Measurements from ENCODE around the gene CHN1. TPM values are rescaled to one million over a fixed set of nuclear protein-coding genes. Genes with fewer than 3 reads are reported as not detected.

CHN1 gene
- total and polyA plus RNA-seq, 2 of the 8 experiments (the other 6 are each of a cell fraction or from before 2014, with no cell fraction given): 54.0 to 65.7 TPM

- CTCF ChIA-PET (ENCODE audit: partially characterized antibody): interaction anchor here (0.7 kb wide), 1 partner anchor 87 kb away, joined by 3 read pairs; no protein-coding TSS in a partner anchor
These were observed 112.6 kb downstream of the CHN1 start for GRCh38 chr2:174892546-174892945.

More at GRCh38 chr2:174892546-174892945, 112.6 kb downstream of the CHN1 start:
- H3K27ac ChIP-seq (ENCODE audit: low read depth, low read length): no peak overlapping the region
- POLR2A ChIA-PET (ENCODE audit: partially characterized antibody): interaction anchor here (1.0 kb wide), 1 partner anchor 10 kb away, joined by 3 read pairs; no protein-coding TSS in a partner anchor
- H4K91ac ChIP-seq (replicated peaks; ENCODE audit: insufficient read length, low read length): no peak overlapping the region
- H3K23ac ChIP-seq (ENCODE audit: insufficient read length): no peak overlapping the region
- WGBS, 2 experiments (ENCODE audit: extremely low coverage in 1 of 2, insufficient coverage in 1 of 2, insufficient read length in 1 of 2, insufficient replicate concordance in 2 of 2, low coverage in 1 of 2, low lambda C conversion rate in 2 of 2, missing lambda C conversion rate in 1 of 2): 91% methylated on average over 2 of the region's 2 CpGs; no CpG with 5 or more reads in 1 of the 2 experiments
- H3K27me3 ChIP-seq (replicated peaks in 1 of 4; ENCODE audit: control insufficient read depth in 3 of 4, extremely low read depth in 1 of 4, insufficient read depth in 3 of 4, low read length in 3 of 4): no peaks in the 10 kb centered on the region
- H3K18ac ChIP-seq (ENCODE audit: extremely low read depth, low read length): no peak overlapping the region
- no peak overlapping the region for H3K56ac ChIP-seq (replicated peaks; ENCODE audit: insufficient read length, low read depth, low read length)
- no peaks in the 10 kb centered on the region for H3K9me3 ChIP-seq (ENCODE audit: insufficient read depth in 2 of 2, low read depth in 1 of 2, low read length in 1 of 2)
- FAIRE-seq (no peak), DNase-seq (ENCODE audit: low read depth in 1 of 2, low spot score in 2 of 2) (no peak)
- H3K36me3 ChIP-seq (ENCODE audit: control insufficient read depth in 2 of 4, insufficient read depth in 4 of 4, low read length in 3 of 4): no peaks in the 10 kb centered on the region; a peak in 1 of 8 replicates
- no peak overlapping the region for H4K5ac ChIP-seq (ENCODE audit: insufficient read length, low read depth, low read length)
- no peak overlapping the region for H3K4me3 ChIP-seq (ENCODE audit: extremely low read depth in 1 of 4, insufficient read depth in 2 of 4, low read depth in 3 of 4, low read length in 4 of 4)
- H2BK15ac ChIP-seq (ENCODE audit: low read length): no peak overlapping the region
- no peak overlapping the region for H4K8ac ChIP-seq (ENCODE audit: extremely low read depth, insufficient read depth, low read length)
- peaks cover 0 to 15% of the 10 kb centered on the region in 2 experiments; a peak in 2 of 4 replicates for H3K79me2 ChIP-seq (ENCODE audit: control insufficient read depth in 1 of 2, insufficient read depth in 2 of 2, low read length in 2 of 2)
- H3K9ac ChIP-seq (replicated peaks in 1 of 4; ENCODE audit: extremely low read depth in 1 of 4, low read depth in 3 of 4, low read length in 3 of 4): no peak overlapping the region
- no peak overlapping the region for H2BK120ac ChIP-seq (replicated peaks; ENCODE audit: low read depth, low read length)
- no peak overlapping the region for H3K14ac ChIP-seq (ENCODE audit: insufficient read length)
- H3K23me2 ChIP-seq (ENCODE audit: low read depth, low read length): no peaks in the 10 kb centered on the region
- H2AK5ac ChIP-seq (ENCODE audit: low read depth, low read length): no peak overlapping the region
- H4K20me1 ChIP-seq (replicated peaks in 1 of 2; ENCODE audit: control insufficient read depth in 1 of 2, insufficient read depth in 2 of 2, low read length in 2 of 2): no peaks in the 10 kb centered on the region
- no peak overlapping the region for H2BK20ac ChIP-seq (ENCODE audit: low read length)
- TF ChIP-seq MAX (IDR thresholded peaks at IDR 0.05) (no peak), EZH2 (IDR thresholded peaks at IDR 0.05; ENCODE audit: low read depth, low read length, severe bottlenecking) (no peak), TBP (IDR thresholded peaks at IDR 0.05; ENCODE audit: low read depth, low read length) (no peak), ATF3 (IDR thresholded peaks at IDR 0.05; ENCODE audit: insufficient read depth, low read depth, low read length) (no peak), KDM1A (IDR thresholded peaks at IDR 0.05; ENCODE audit: borderline replicate concordance, low read length) (no peak), RBBP5 (IDR thresholded peaks at IDR 0.05; ENCODE audit: borderline replicate concordance, low read depth, low read length) (no peak), ASH2L (IDR thresholded peaks at IDR 0.05; ENCODE audit: low read length) (no peak), BCL11A (IDR thresholded peaks at IDR 0.05; ENCODE audit: low read depth in 2 of 2, low read length in 2 of 2) (no peak), CEBPB (IDR thresholded peaks at IDR 0.05; ENCODE audit: low read depth, low read length) (no peak), RNF2 (IDR thresholded peaks at IDR 0.05; ENCODE audit: borderline replicate concordance, low read depth, low read length, missing control alignments, poor library complexity, severe bottlenecking) (no peak), USF2 (IDR thresholded peaks at IDR 0.05; ENCODE audit: low read length) (no peak), JUN (IDR thresholded peaks at IDR 0.05; ENCODE audit: low read depth, low read length) (no peak)
- H3K79me1 ChIP-seq (ENCODE audit: low read depth, low read length): no peaks in the 10 kb centered on the region
- H3K4me2 ChIP-seq (ENCODE audit: insufficient read depth in 1 of 2, low read depth in 2 of 2, low read length in 2 of 2): no peak overlapping the region
- H3K4ac ChIP-seq (replicated peaks; ENCODE audit: insufficient read length, low read depth, low read length): no peak overlapping the region
- H3K4me1 ChIP-seq (replicated peaks in 1 of 4; ENCODE audit: control insufficient read depth in 3 of 4, insufficient read depth in 4 of 4, low read length in 3 of 4): peaks cover 0 to 9% (median 5%) of the 10 kb centered on the region in 4 experiments; a peak in 4 of 7 replicates
- no peak overlapping the region for H2BK5ac ChIP-seq (ENCODE audit: low read depth, low read length)
- H2AFZ ChIP-seq (ENCODE audit: low read length): no peak overlapping the region
- no peak overlapping the region for H2BK12ac ChIP-seq (ENCODE audit: low read depth, low read length)

Measured in H1 (cell line).